DMS153 treated with DMSO at 0.1 percent for 48 hours (cell line): ENCODE results near the gene RPL36A.

Experiments
- DNase-seq: peaks from one replicate; lab custom pipeline; 2025; ENCODE audit not compliant: unreplicated experiment; lab: John Stamatoyannopoulos, UW

RPL36A gene

DNA sequence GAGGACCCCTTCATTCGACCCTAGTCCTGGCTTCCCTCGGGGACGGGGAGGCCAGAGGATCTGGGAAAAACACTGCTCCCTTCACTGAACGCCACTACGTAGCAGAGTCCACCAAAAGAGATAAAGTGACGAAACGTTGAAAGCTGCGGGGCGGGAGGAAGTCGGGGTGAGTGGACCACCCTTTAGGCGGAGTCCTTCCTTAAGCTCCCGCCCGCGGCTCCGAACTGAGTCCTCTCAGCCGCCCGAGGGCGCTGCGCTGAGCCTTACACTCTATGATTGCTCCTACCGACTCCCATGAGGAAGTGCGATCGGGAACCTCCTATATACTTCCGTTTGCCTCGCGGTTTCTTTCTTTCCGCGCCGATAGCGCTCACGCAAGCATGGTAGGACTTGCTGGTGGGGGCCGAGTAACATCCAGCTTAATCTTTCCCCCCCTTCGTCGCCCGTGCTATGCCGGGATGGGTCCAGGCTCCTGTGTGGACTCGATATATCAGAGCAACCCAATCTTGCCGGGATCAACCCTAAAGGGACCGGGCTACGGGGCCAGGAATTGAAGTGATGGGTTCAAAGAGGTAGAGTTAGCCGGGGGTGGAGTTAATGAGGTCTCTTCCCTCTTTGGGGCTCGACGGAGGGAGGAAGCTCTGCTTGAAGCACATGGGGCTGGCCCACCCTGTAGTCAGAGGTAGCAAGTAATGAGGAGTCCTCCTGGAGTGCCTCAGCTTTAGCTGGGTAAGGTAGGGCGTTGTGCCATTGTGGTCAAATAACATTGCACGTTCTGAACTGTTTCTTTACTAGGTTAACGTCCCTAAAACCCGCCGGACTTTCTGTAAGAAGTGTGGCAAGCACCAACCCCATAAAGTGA lies at the start of gene RPL36A:
Gene RPL36A (plus strand): TSS at position 348 of the 862 bp plus-strand sequence. CDS start 33 bp downstream, at position 381.
- peak; percentile 38 for DNase-seq

DNA sequence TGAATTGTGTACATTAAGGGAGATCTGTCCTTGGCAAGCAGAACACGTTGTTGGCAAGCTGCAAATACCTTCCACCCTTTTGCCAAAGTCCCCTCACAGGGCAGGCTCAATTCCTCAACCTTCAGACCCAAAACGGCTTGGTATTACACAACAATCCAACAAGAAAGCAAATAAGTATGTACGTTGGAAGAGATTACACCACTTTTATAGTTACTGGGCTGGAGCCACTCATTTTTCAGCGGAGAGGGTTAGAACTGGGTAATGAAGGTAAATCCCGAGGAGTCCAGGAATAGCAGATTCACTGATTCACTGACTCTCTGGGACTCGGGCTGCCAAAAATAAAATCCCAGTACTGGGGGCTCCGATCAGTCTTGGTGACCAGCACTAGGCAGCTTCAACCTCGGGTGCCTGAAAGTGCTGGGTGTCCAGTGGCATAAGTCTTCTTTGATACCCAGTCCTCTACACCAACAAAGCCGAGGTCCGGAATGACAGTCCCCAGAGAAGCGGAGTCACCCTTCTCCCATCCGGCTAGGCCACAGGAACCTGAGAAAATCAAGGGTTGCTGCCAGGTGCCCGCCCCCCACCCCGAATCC lies 42.9 kb upstream of the RPL36A start:
- DNase-seq: no peak

DNA sequence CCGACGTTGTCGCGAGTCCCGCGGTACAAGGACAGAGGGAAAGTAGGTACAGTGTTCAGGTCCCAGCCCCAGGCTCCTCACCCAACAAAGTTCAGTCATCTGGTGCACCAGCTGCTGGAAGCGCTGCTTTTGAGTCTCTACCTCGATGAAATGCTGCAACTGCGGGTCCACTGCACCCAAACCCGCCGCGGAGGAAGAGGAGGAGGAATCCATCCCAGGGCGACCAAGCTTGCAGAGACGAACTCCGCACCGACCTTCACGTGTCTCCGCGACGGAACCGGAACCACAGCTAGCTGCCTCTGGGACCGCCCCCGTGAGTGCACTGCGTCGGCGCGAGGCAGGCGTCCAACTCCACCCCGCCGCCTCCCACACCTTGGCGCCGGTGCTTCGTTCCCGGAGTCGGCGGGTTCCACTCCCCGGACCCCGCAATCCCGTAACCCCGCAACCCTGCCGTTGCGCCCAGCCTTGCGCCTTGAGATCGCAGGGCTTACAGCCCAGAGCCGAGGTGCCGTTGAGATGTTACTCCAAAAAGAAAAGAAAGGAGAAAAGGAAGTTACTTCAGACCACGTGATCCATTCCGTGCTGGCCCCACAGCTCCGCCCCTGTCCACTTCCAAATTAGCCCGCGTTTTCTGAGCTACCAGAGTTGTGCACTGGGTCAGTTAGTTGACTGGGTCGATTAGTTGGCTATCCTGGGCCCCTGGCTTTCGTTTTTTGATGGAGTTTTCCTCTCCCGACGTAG lies 42.2 kb upstream of the RPL36A start, which contains the start of gene TIMM8A:
Gene TIMM8A (minus strand): TSS at position 291 of the 741 bp plus-strand sequence. CDS start 78 bp downstream, at position 213.
- peak; percentile 32 for DNase-seq

GRCh38 chrX:101349193-101349562 lies 41.6 kb upstream of the RPL36A start:
- DNase-seq: no peak

DNA sequence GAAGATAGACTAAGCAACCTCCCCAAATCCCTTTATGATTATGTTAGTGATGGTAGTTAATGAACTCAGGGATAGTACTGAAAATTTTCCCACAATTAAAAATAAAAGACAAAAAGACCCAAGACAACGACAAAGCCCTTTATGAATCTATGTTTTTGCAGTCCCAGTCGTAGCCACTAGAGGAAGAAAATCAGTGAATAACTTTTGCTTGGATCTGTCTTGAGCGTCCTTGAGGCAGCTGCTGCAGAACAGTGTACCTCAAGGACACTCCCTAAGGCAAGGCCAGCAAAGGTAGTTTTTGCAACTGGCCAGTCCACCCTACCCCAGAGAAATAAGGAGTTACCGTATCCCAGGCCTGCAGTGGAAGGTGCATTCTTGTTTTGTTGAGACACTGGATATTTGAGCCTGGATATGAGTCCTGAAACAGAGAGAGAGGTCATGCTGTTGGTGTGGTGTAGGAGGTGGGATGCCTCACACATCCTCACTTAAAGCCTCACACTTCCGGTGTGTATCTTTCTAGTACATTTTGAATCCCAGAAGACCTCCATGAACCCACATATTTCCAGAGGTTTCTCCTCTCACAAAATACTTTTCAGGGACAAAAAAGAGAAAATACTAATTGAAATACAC lies 33.5 kb upstream of the RPL36A start:
- no peak for DNase-seq

DNA sequence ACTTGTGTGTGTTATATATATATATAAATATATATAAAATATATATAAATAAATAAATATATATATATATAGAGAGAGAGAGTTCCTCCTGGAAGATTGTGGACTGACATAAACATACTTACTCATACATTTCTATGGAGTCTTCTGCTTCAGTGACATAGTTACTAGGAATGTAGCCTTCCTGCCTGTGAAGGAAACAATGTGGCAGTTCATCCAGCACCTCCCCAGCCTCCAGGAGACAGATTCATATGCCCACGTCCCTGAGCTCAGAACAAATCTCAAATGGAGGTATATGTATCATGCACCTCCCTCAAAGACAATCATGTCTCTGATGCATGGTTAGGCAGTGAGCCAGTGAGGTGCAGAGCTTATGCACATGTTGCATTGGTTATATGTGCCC lies 30.8 kb upstream of the RPL36A start:
- DNase-seq: no peak

DNA sequence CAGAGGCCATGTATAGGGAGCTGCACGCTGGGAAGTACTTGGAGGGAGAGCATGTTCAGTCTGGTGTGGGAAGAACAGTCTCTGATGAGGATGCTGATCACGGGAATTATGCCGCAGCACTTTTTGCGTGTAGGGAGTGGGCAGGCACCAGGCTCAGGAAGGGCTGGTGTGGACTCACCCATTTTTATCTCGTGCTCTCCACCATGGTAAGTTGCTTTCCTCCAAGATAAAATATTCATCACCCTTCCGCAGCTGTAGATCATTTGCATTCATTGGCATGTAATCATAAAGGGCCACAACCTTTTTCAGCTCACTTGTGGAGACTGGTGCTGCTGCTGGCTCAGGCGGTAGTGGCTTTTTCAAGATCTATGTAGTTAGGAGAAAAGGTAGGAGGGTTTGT lies 30.4 kb upstream of the RPL36A start:
- no peak for DNase-seq

DNA sequence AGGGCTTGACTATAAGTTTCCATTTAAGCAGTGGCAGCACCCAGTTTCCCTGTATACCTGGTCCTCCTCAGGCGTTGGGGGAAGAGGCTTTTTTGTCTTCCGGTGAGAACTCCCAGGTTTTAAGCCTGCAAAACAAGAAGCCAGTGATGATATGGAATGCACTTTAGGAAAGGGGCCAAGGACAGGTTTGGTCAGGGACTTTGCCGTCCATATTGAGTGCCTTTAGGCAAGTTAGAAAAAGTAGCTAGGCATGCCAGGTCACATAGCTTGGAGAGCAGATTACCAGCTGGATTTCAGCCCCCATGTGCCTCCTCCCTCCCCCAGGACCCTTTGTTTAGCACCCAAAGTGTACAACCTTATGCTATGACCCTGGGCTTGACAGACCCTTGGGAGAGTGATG lies 28.7 kb upstream of the RPL36A start:
- DNase-seq: no peak

- no peak for DNase-seq
Observed at GRCh38 chrX:101362757-101363156, 28.1 kb upstream of the RPL36A start.

GRCh38 chrX:101365301-101365795 lies 25.5 kb upstream of the RPL36A start:
- DNase-seq: no peak

GRCh38 chrX:101368800-101369199 lies 22.0 kb upstream of the RPL36A start:
- no peak for DNase-seq

GRCh38 chrX:101369687-101370086 lies 21.1 kb upstream of the RPL36A start:
- no peak for DNase-seq

GRCh38 chrX:101370888-101371504 lies 19.8 kb upstream of the RPL36A start:
- DNase-seq: no peak

DNA sequence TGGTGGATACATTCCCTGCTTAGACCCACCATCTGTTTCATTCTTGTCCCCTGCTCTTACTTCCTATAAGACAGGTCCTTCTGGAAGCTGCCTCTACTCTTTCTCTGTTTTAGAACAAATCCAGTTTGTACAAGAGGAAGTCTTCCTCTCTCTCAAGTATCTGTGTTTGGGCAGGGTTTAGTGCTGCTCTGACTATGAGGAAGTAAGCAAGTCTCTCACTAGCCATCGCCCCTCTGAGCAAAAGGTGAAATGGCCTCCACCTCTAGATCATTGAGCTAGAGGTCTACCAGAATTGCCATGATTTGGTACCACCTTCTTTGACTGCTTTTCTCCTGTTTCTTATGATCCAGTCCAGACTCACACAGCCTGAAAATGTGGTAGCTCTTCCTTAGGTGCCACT lies 13.3 kb upstream of the RPL36A start:
- no peak for DNase-seq

GRCh38 chrX:101383679-101384205 lies 7.1 kb upstream of the RPL36A start:
- DNase-seq: no peak

GRCh38 chrX:101385026-101385684 lies 5.7 kb upstream of the RPL36A start:
- no peak for DNase-seq

DNA sequence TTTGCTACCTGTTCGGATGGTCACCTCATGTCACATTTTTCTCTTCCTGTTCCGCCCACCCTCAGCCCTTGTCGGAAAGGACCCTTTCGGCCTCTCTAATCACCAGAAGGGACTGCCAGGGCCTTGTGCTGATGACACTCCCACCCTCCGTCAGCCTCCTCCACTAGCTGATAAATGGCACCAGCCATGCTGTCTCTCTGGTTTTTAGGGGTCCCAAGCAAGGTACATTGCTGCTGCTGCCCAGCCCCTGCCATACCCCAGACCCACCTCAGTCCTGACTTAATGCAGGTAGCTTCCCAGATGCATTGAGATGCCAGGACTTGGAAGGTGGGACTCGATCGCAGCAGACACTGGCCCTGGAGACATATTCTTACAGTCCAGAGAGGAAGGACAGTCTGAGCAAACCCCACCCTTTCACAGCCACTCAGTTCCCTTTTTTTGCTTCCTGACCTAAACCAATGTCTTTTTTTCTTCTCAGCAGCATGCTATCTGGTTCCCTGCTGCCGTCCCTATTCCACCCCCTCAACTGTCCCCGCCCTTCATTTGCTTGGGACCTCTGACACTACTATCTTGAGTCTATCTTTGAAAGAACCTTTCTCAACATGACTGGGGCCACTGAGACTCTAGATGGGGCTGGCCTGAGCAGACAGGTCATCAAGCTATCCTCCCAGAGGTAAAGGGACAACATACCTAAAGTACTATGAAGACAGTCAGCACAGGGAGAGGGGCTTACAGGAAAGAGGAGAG lies 4.8 kb upstream of the RPL36A start, which contains the start of gene BTK:
Gene BTK (minus strand): TSS at position 397 of the 747 bp plus-strand sequence. CDS start 10,907 bp downstream, outside the sequence.
- no peak for DNase-seq

GRCh38 chrX:101386542-101386885 lies 4.3 kb upstream of the RPL36A start:
- no peak for DNase-seq

DNA sequence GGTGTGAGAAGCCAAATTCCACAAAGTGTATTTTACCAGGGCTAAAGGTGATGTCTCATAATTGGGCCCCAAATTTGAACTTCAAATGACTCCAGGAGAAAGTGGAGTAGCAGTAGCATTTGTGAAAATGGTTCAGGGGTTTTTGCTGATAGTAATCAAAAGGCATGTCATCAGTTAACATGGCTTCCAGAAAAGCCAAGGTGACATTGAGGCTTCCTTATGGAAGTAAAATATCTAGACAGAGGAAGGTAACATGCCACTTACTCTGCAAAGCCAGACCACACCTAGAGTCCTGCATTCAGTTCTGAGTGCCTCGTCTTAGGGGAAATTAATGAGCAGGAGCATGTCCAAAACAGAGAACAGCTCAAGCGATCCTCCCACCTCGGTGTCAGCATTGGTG lies 2.2 kb upstream of the RPL36A start:
- no peak for DNase-seq
